Measurements from ENCODE around the gene FAM3D.

The FAM3D gene

DNA sequence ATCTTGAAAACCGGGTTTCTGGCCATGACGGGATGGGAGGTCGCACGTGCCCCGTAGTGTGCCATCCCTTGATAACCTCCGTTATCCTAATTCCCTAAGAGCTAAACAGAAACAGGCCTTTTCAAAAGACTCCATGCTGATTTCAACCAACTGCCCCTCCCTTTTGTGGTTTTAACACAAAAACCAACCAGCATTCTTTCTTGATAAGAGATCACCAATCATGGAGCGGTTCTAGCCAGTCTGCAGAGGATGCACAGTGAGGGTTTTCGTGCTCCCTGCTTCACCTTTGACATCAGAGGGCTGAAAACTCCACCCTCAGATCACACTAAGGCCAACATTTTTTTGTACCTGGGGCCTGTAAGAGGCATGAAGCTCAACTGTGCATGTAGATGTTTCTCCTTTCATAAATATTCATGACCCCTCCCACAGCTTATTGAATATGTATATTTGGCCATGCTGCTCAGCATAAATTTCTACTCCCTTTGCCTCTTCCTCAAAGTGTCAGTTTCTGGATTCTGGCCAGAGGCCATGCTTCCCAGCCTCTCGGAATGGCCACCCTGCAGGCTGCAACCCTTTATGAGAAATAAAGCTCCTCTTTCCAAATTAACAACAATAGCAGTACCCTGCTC, 41.3 kb downstream of the FAM3D start:
- DNase-seq = no peak

DNA sequence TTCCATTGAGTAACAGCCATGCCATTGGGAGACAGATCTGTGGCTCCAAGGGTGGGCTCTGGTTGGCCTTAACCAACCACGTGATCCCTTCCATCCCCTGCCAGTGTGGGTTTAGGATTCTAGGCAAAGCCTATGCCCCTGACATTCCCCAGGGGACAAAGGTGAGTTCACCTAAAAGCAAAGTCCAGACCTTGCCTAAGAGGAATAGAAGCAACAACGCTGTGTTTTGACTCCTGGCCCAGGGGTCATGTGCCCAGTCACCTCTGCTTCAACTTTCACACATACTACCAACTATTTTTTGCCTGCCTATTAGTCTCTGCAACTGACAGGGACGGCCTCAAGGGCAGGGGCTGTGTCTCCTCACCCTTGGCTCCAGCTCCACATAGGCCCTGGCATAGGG, 42.0 kb downstream of the FAM3D start:
- DNase-seq = no peak

DNA sequence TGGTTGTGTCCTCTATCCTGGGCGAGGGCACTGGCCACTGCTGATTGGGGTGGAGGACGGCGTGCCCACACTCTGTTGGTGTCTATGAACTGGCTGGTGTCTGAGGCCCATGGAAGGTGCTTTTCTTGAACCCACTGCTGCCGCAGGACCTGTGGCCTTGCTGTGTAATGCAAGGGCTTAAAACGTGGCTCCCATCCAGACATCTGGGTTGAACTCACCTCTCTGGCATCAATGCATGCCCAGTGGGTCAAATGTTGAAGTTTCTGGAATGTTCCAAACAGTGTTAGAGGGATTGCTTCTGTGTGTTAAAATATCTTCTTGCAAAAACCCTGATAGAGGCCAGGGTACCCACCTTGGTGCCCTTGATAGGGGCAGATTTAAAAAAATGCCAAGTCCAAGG, 42.6 kb downstream of the FAM3D start:
- no peak for DNase-seq

DNA sequence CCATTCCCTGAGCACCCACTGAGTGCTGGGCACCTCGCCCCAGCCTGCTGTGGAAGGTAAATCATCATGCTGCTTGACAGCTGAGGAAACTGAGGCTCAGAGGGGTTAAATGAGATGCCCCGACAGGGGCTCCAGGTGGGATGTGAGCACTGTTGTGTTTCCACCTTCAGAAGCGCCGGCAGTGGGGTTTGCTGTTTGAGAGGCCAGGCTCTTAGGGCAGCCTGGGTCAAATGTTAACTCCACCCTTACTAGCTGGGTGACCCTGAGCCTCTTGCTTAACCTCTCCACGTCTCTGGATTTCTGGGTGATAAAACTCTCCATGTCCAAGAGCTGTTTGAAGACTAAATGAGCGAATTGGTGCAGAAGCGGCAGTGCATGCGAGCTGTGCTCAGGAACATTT, 43.1 kb downstream of the FAM3D start:
- DNase-seq = no peak

DNA sequence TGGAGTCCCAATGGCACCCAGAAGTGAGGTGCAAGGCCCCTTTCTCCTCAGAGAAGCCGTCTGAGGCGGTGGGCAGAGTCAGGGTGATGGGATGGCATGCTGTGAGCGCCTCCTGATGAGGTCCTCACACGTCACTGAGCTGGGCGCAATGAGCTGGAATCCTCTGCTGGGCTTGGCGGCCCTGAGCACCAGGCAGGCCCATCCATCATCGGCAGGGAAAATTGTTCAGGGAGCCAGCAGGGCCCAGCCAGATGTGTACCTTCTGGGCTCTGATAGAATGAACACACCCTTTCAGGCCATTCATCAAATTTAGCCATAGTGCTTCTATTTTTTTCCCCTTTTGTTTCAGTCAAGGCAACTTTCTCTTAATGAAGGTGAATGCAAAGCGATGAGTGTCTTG, 43.7 kb downstream of the FAM3D start:
- DNase-seq = no peak

DNA sequence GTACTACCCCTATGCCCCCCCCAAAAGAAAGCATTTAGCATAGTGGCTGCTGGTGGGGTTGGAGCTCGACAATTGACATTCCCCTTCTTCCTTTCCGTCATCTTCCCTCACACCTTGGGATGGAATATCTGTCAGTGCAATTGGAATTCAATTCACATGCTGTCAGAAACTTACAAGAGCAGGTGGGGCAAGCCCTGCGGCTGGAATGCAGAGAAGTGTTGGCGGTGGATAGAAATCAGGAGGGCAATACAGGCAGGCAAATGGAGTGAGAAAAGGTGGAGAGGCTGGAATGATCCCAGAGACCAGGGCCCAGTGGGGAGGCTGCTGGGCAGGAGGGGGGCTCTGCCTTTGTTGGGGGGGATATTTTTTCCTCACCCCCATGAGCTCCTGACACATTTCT, 44.1 kb downstream of the FAM3D start:
- no peak for DNase-seq

DNA sequence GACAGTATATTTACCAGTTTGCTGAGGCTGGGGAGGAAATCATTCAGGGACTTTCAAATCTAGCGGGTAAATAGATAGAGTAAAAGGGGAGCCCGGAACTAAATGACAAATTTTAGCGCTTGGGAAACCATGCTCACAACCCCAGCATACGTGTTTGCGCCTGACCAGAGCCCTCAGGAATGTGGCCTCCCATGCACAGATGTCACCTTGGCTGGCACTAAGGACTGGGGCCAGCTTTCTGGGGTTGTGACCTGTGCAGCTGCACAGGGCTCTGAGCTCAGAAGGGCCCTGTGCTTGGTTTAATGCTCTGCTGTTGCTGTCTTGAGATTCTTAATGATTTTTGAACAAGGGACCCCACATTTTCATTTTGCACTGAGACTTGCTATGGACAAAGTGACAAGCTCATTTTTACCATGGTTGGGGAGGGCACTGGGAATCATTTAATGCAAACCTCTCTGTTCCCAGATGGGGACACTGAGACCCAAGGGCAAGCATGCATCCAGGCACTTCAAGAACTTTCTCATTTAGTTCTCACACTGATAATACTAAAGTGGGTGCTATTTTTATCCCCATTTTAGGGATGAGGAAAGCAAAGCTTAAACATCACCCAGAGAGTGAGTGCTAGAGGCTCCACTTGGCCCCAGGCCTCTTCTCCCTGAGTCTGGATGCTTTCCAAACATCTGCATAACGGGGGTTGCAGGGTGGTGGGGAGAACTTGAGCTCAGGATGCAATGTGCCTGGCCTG, 45.3 kb downstream of the FAM3D start:
- DNase-seq = no peak

DNA sequence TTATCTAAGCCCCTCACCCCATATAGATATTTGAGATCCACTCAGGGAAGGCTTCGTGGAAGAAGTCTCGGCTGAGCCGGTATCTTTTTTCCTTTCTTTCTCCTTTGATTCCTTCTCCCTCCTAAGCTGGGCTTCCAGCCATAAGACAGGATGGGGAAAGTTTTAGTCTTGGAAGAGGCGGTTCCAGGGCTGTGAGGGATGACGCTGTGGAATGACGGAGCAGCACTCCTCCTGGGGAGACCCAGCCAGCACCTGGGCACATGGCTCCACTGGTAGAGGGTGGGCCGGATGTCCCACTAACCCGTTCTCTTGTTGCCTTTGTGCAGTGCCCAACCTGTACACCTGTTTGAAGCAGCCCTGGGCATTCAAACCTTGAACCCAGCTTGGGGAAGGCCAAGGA, 46.2 kb downstream of the FAM3D start:
- DNase-seq = no peak

DNA sequence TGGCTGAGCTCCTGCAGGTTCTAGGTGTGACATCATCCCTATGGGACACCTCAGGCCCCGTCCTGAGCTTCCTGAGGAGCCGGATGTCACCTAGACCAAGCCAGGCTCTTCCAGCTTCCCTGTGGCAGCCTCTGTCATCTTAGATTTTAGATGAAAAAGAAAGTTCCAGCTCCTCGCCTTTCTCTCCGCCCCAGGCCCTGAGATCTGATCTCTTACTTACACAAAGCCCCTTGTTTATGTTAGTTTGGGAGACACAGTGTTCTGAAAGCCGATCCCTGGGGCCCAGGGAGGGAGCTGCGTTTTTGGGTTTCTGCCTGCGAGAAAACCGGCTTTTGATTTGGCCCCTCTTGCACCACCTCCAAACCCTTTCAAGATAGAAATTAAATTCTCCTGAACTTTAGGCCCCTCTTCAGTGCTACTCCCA, 49.2 kb downstream of the FAM3D start:
- no peak for DNase-seq

DNA sequence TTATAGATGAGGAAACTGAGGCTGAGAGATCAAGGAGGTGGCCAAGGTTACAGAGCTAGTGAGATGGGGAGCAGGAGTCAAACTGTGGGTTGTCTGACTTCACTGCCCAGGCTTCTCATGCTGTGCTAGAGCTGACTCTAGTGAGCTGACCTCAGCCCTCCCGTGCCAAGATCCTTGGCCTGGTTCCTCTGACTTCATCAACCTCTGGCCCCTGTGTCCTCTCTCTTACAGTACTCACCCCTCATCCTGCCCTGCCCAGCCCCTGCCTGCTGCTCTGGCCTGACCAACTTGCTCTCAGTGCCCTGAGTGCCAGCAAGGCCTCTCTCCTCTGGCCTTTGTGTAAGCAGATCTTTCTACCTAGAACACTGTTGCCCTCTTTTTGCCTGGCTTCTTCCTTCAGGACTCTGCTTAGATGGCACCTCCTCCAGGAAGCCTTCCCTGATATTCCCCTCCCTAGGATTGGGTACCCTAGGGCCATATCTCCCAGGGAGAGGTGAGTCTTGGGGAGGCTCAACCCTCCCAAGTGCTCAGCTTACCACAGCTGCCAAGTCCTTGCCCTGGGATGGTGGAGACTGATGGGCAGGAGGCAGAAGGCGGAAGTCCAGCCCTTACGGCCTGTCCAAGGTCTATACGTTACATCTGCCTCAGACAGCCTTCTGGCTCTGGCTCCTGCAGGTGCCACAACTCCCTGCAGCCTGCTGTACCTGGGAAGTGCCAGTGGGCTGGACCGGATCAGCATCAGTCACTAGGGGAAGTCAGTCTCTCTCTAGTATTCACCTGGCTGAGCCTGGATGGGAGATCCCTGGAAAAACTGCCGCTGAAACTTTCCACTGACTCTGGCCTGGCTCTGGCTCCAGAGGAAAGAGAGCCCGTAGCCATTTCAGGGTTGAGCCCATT, 53.1 kb downstream of the FAM3D start:
- DNase-seq = no peak

DNA sequence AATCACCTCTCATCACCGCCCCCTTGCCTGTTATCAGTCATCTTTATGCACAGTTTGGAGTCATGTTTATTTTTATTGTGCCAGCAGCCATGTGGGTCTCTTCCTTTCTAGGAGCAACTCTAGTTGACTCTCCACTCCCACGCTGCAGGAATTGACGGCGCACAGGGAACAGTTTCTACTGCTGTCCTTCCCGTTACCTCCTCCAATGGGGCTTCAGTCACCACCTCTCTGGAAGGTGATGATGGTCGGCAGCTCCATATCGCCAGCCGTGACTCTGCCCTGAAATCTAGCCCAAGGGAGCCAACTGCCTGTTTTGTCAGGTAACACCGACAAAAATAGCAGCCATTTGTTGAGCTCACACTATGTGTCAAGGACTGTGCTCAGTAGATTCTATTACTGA, 53.7 kb downstream of the FAM3D start:
- DNase-seq = no peak

DNA sequence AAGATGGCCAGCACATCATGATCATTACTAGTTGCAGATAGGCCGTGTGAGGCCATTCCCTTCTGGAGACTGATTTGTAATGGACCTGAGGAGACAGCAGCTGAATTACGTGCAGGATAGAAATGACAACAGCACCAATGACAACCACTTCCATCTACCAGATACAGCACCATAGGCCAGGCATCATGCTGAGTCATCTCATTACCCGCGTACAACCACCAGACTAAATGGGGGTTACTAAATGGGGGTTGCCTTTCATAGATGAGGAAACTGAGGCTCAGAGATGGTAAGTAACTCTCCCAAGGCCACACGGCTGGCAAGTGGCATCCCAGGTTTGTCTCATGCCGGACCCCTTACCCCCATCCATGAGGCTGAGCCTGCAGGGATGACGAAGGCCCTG, 56.6 kb downstream of the FAM3D start:
- DNase-seq = no peak

DNA sequence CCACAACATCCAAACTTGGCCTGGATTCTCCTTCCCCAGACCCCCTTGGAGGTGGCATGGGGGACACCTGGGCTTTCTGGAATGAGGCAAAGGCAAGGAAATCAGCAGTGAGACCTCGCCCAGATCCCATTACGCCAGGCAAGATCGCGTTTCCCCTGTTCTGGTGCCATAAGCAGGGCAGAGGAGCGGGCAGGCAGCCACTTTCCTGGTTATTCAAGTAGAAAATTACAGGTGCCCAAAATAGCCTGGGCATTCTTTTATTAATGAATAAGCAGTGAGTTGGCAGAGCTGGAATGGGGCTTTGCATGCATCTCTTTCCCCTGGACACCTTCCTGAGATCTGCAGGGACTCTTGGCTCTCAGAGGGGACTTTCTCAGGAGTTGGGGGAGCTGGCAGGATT, 57.9 kb downstream of the FAM3D start:
- DNase-seq = no peak

DNA sequence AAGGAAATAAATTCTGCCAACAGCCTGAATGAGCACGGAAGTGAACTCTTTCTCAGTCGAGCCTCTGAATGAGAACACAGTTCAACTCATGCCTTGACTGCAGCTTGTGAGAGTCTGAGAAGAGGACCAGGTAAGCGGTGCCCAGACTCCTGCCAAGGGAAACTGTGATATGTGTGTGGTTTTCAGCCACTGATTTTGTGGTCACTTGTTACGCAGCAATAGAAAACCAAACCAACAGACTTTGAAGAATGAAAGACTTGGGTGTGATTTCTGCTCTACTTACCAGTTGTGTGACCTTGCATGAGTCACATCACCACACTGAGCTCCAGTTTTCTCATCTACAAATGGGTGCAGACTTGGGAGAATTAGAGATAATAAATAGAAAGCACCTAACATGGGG, 58.8 kb downstream of the FAM3D start:
- no peak for DNase-seq

DNA sequence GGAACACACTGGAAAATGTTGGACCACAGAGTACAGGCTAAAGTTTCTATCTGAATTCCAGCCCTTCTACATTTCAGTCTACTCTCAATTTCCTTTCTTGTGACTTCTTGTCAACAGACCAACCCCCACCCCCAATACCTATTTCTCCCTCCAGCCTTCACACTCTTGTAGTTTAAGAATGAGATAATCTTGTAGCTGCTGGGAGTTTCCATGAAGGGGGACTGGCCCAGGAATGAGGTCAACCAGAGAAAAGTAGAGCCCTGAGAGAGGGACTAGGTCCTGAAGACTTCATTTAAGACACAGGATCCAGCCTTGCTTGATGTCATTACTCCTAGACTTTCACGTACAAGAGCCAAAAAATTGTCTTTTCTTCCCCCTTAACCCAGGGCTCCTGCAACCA, 59.9 kb downstream of the FAM3D start:
- DNase-seq = no peak

DNA sequence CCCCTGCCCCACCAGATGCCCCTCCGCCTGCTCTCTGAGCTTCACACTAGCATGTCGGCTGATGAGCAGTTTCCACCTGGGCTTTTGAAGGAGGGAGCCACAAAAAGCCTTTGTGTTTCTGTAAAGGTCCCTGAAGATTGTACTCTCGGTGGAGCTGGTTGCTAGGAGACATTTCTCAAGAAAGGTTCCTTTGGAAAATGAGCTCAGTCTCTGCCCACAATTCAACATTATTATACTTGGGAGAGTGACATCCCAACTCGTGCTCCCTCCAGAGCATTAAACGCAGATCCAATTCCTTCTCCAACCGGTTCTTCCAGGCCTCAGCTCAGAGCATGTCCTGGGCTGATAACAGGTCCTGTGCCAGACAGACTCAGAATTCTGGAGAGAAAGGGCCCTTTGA, 62.5 kb downstream of the FAM3D start:
- no peak for DNase-seq

DNA sequence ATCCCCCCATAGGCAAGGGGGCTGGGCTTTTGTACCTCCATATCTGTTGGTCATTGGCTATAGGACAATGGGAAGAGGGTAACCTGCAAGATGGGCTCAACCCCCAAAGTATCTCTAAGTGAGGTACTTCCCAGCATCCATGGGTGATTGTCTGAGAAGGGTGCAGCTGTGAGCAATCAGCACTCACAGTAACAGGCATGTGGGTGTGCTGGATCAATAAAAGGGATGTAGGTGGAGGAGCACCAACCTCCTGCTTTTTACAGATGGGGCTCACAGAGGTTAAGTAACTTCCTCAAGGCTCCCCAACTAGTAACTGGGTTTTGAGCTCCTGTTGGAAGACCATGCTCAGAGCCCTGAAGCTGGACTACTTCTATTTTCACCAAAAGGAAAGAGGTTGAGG, 63.0 kb downstream of the FAM3D start:
- no peak for DNase-seq

DNA sequence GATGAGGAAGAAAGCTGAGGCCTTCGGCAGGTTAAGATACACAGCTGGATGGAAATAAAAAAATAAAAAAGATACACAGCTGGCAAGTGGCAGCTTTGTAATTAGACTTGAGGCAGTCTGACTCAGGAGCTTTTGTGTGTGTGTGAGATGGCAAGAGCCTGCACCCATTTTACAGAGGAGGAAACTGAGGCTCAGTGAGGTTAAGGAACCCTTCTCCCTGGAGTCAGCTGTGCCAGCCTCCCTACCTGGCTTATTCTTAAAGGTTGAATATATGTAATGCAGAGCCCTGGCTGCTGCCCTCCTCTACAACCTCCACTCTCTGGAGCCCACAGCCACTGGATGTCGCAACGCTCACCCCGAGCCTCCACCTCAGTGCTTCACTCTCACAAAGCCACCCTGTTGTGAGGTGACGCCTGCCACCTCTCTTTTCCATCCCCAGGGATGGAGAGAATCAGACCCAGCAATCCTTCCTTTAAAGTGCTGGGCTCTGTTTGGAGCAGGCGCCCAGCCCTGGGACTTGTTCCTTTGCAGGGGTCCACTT, 68.7 kb downstream of the FAM3D start:
- DNase-seq = no peak

DNA sequence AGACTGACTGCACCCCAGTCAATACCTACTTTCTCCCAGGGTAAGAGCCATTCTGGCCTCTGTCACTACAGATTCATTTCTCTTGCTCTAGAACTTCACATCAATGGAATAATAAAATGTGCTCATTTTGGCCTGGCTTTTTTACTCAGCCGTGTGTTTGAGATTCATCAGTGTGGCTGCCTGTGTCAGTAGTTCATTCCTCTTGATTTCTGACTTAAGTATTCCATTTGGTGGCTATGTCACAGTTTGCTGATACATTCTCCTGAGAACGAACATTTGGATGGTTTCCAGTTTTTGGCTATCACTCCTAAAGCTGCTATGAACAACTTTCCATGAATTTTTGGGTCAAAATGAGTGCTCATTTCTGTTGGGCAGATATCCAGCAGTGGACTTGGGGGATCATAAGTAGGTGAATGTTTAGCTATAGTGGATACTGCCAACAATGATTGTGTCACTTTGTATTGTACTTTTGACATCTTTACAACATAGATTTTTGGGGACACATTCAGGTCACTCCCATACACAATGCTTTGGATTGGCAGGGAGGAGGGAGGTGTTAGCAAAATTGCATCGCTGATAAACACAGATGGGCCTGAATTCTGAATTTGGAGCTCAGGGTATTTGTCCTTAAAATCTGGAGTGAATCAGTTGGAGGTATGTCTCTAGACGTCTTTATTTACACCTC, 69.6 kb downstream of the FAM3D start:
- DNase-seq = no peak

DNA sequence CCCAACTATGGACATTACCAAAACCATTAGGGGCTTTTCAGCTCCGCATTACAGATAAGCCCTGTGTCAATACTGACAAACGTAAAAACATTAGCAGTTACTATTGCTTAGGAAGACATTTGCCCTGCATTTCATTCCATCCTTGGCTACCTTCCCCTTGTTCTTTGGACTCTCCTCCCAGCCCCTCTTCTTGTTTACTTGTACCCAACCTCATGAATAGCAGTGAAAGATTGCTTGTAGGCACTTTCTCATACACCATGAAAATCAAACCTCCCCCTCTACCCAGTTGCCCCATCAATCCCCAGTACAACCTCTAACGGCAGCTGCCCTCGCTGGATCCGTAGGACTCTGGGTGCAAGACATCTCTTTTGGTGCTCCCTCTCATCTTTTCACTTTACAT, 72.5 kb downstream of the FAM3D start:
- DNase-seq = no peak

DNA sequence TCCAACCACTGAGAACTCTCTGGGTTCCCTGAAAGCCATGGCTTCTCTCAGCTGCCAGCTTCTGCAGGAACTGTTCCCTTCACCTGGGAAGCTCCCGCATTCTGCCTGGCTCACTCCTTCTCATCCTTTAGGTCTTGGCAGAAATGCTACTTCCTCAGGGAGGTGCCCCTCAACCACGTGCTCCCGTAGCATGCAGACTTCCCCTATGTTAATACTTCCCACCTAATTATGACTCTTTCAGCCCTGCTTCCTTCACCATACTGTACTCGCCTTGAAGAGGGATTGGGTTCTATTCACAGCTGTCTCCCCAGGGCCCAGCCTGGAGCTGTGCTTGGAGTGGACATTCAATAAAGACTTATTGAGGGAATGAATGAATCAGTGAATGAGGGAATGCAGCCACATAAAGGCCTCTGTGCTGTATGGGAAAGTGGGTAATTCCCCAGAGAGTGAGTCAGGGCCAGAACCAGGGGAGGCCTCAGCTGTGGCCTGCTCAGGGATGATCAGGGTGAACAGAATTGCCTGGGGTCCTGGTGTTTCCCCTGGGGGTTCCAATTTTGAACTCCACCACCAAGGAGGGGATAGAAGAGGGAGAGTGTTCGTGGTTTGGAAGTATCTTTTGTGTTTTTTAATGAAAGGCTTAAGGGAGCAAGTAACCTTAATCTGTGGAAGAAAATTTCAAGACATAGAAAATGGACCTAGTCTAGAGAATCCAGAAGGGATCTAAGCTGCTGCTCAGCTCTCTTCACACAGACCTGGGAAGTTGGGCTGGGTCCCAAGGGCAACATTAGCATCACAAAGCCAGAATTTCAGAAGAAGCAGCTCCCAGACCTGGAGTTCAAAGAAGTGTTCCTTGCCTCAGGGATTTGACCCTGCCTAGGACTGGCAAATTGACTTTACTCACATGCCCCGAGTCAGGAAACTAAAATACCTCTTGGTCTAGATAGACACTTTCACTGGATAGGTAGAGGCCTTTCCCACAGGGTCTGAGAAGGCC, 74.8 kb downstream of the FAM3D start:
- DNase-seq = no peak

Measured in NCI-H748 treated with DMSO at 0.1 percent for 48 hours (cell line).